ENCODE data around the gene TPP1.

TPP1 gene

DNA sequence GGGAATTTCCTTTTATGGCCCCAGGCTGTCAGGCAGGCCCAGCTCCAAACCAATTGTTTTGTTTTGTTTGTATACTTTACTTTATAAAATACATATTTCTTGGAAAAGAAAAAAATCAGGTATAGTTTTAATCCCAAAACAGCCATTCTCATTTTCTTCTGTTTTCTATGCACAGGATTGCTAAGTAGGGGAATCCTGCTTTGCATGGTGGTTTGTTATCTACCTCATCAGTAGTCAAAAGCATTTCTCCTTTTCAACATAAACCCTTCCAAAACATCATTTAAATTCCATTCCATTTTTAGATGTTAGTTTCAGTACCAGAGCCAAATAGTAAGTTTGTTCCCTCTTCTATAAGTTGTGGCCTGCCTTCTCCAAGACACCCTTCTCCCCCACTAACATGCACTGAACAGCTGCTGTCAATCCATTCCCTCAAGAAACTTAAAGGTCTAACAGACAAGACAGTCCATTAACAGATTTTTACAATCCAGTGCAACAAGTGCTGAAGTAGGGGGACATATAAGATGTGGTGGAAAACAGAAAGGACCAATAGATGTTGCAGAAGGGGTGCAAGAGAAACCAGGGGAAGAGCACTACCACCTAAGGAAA is 11.9 kb downstream of the TPP1 start:
- peaks cover 61% of the 10 kb centered on the region for H3K36me3 ChIP-seq (ENCODE audit: low read depth)
- H3K27me3 ChIP-seq (ENCODE audit: insufficient read depth, poor library complexity, severe bottlenecking), result no peaks in the 10 kb centered on the region
- no peak overlapping the region for H3K4me3 ChIP-seq (ENCODE audit: severe bottlenecking)
- ATAC-seq (ENCODE audit: low read depth), result no peak
- DNase-seq (ENCODE audit: low spot score), result no peak
- peaks cover 19% of the 10 kb centered on the region for H3K4me1 ChIP-seq (ENCODE audit: insufficient read depth, poor library complexity, severe bottlenecking)
- H3K27ac ChIP-seq (ENCODE audit: poor library complexity, severe bottlenecking), result peak overlapping the region; percentile 86
- no peaks in the 10 kb centered on the region for H3K9me3 ChIP-seq (ENCODE audit: severe bottlenecking)
- TF ChIP-seq, protein P1, sequence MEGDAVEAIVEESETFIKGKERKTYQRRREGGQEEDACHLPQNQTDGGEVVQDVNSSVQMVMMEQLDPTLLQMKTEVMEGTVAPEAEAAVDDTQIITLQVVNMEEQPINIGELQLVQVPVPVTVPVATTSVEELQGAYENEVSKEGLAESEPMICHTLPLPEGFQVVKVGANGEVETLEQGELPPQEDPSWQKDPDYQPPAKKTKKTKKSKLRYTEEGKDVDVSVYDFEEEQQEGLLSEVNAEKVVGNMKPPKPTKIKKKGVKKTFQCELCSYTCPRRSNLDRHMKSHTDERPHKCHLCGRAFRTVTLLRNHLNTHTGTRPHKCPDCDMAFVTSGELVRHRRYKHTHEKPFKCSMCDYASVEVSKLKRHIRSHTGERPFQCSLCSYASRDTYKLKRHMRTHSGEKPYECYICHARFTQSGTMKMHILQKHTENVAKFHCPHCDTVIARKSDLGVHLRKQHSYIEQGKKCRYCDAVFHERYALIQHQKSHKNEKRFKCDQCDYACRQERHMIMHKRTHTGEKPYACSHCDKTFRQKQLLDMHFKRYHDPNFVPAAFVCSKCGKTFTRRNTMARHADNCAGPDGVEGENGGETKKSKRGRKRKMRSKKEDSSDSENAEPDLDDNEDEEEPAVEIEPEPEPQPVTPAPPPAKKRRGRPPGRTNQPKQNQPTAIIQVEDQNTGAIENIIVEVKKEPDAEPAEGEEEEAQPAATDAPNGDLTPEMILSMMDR (IDR thresholded peaks at IDR 0.05; ENCODE audit: poor library complexity, severe bottlenecking), result no peak

DNA sequence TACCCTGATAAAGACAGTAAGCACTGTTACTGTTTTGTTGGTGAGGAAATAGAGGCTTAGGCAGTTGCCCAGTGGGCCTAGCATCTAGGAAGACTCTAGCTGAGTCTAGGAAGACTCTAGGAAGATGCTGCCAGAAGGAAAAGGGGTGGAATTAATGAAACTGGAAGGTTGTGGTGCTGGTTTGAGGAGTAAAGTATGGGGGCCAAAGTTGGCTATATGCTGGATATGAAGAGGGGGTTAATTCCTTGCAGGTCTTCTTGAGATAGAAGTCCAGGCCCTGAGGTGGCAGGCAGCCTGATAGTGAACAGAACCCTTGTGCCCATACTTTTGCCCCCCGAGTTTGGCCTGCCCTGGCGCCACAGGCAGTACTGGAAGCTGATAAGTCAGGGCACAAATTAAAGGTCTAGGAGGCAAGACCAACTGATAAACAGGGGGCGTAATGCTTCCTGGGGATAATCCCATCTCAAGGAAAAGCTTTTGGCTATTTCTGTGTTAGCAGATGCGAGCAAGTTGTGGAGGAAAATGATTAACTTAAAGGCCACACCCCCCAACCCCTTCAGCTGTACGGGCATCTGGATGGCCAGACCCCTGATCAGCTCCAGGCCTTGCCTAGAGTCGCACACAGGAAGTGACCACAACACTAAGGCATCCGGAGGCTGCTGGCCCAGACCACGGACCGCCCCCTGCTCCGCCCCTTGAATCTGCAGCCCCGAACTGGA is 12.6 kb downstream of the TPP1 start:
- ATAC-seq (ENCODE audit: low read depth) (peak; percentile 80), DNase-seq (ENCODE audit: low spot score) (peak; percentile 94)
- H3K27me3 ChIP-seq (ENCODE audit: insufficient read depth, poor library complexity, severe bottlenecking), result no peaks in the 10 kb centered on the region
- no peaks in the 10 kb centered on the region for H3K9me3 ChIP-seq (ENCODE audit: severe bottlenecking)
- peaks cover 19% of the 10 kb centered on the region for H3K4me1 ChIP-seq (ENCODE audit: insufficient read depth, poor library complexity, severe bottlenecking)
- no peak overlapping the region for H3K4me3 ChIP-seq (ENCODE audit: severe bottlenecking)
- H3K36me3 ChIP-seq (ENCODE audit: low read depth), result peaks cover 65% of the 10 kb centered on the region
- peak overlapping the region; percentile 86 for H3K27ac ChIP-seq (ENCODE audit: poor library complexity, severe bottlenecking)
- TF ChIP-seq, protein P1 (IDR thresholded peaks at IDR 0.05; ENCODE audit: poor library complexity, severe bottlenecking), result no peak

- ATAC-seq (ENCODE audit: low read depth) (no peak), DNase-seq (ENCODE audit: low spot score) (no peak)
- Histone ChIP-seq H3K36me3 (ENCODE audit: low read depth) (peaks cover 66% of the 10 kb centered on the region), H3K27ac (ENCODE audit: poor library complexity, severe bottlenecking) (peak overlapping the region; percentile 86), H3K4me3 (ENCODE audit: severe bottlenecking) (peak overlapping the region; percentile 75), H3K27me3 (ENCODE audit: insufficient read depth, poor library complexity, severe bottlenecking) (no peaks in the 10 kb centered on the region), H3K4me1 (ENCODE audit: insufficient read depth, poor library complexity, severe bottlenecking) (peaks cover 19% of the 10 kb centered on the region), H3K9me3 (ENCODE audit: severe bottlenecking) (no peaks in the 10 kb centered on the region)
- TF ChIP-seq, protein P1 (IDR thresholded peaks at IDR 0.05; ENCODE audit: poor library complexity, severe bottlenecking), result no peak
Measured at GRCh38 chr11:6604790-6605189, 14.4 kb downstream of the TPP1 start.

DNA sequence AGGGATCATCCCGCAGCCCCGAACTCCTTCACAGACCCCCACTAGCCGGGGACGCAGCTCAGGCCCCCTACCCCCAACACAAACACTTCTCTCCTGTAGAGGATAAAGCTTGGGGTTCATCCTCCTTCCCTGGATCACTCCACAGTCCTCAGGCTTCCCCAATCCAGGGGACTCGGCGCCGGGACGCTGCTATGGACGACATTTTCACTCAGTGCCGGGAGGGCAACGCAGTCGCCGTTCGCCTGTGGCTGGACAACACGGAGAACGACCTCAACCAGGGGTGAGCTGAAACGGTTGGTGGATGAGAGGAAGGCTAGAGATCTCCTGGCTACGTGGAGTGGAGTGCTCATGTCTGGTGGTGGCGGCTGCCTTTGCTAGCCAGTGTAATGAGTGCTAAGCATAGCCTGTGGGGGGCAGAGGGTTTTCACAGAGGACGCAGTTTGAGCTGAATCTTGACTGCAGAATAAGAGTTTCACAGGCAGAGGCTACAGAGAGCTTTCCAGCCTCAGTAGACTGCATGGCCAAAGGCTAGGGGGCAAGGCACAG is 15.1 kb downstream of the TPP1 start:
- Histone ChIP-seq H3K27me3 (ENCODE audit: insufficient read depth, poor library complexity, severe bottlenecking) (no peaks in the 10 kb centered on the region), H3K9me3 (ENCODE audit: severe bottlenecking) (no peaks in the 10 kb centered on the region), H3K4me3 (ENCODE audit: severe bottlenecking) (peak overlapping the region; percentile 75), H3K4me1 (ENCODE audit: insufficient read depth, poor library complexity, severe bottlenecking) (peaks cover 19% of the 10 kb centered on the region), H3K36me3 (ENCODE audit: low read depth) (peaks cover 66% of the 10 kb centered on the region), H3K27ac (ENCODE audit: poor library complexity, severe bottlenecking) (peak overlapping the region; percentile 86)
- TF ChIP-seq, protein P1 (IDR thresholded peaks at IDR 0.05; ENCODE audit: poor library complexity, severe bottlenecking), result no peak
- DNase-seq (ENCODE audit: low spot score) (peak; percentile 31), ATAC-seq (ENCODE audit: low read depth) (peak; percentile 47)

Measured in RWPE2 (cell line).